Stimulated activated CD4-positive, alpha-beta T cell treated with anti-CD3 and anti-CD28 coated beads, Interleukin-15, amount 100 ng/mL, for 1 hour (primary cell): ENCODE measurements around the gene INTS4.
"Not testable (repeated sequence)": the region's sequence is repeated elsewhere in the genome, so short reads cannot be mapped to it uniquely, and the experiment has no call there.

ENCODE experiments used
- DNase-seq, 2 donors: peaks; one replicate each; pipeline ENCODE4 v3.0.0-alpha.2; 2020; ENCODE audit warnings: low read depth in 1 of 2, low spot score in 1 of 2

The INTS4 gene

DNA sequence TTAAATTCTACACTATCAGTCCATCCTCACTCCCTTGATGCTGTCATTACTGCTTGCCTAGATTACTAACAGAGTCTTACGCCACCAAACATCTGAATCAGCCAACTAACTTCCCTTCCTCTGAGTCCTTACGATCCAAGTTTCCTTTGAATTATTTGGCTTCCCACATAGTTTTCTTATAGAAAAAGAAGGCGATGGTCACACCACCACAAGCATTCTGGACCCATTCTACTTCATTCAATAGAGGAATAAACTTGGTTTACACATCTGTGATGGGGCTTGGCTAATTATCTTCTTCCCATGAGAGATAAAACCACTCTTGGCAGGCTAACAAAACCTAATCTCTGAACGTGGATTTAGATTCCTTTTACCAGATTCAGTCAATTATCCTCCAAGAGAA lies 35.0 kb downstream of the INTS4 start:
- no peak for DNase-seq

DNA sequence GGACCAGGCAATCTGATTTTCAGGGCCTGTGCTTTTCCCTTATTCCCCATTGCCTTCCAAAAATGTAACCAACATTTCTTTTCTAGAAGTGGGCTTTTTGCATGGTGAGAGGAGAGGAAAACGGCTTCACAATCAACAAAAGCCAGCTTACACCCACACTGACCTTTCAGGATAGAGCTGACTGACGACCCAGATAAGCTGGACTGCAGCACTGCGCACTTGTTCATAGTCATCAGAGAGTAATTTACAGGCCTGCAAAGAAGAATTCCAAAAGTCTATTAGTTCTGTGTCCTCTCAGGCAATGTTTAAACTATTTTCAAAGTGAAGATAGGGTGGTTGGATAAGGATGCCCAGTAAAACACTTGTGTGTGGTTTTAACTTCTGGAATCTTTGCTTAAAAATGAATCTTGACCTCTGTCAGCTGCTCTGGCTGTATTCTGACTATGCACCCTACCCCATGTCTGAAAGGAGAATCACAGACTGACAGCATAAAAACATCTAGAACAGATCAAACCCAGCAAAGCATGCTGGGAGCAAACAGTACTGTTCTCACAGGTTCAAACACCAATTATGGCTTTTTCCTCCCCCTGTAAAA lies 35.8 kb downstream of the INTS4 start:
- not testable (repeated sequence) for DNase-seq

DNA sequence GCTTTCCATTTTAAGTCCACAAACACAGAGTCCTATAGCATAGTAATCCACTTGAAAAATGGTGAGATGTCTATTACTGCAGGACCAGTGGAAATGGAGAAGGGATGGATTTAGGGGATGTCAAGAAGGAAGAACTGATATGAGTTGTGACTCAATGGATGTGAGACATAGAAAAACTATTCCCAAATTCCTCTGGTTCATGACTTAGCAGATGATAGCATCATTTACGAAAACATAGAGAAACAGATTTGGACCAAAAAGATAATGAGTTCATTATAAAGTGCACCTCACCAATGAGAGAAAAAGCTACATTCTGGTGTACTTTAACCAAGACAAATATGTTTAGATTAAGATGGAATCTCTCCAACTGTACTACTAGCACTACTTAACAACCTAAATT lies 51.2 kb downstream of the INTS4 start:
- not testable (repeated sequence) for DNase-seq

DNA sequence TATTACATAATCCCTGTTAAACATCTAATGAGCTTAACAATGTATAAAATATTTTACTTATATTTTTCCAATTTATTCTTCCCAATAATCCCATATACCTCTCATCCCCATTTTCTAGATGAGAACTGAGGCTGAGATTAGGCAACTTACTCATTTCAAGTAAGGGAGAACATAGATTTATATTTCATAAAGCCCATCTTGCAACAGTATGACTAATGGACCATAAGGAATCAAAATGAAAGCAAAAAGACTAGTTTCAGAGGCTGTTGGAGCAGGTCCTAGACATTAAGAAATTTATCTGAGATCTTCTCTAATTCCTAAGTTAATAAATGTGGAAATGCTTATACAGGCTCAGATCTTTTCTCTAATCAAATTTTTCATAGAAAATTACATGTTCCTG lies 52.0 kb downstream of the INTS4 start:
- not testable (repeated sequence) for DNase-seq

DNA sequence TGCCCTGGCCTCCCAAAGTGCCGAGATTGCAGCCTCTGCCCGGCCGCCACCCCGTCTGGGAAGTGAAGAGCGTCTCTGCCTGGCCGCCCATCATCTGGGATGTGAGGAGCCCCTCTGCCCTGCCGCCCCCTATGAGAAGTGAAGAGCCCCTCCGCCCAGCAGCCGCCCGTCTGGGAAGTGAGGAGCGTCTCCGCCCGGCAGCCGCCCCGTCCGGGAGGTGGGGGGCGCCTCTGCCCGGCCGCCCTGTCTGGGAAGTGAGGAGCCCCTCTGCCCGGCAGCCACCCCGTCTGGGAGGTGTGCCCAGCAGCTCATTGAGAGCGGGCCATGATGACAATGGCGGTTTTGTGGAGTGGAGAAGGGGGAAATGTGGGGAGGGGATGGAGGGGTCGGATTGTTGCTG lies 60.9 kb downstream of the INTS4 start:
- not testable (repeated sequence) for DNase-seq

DNA sequence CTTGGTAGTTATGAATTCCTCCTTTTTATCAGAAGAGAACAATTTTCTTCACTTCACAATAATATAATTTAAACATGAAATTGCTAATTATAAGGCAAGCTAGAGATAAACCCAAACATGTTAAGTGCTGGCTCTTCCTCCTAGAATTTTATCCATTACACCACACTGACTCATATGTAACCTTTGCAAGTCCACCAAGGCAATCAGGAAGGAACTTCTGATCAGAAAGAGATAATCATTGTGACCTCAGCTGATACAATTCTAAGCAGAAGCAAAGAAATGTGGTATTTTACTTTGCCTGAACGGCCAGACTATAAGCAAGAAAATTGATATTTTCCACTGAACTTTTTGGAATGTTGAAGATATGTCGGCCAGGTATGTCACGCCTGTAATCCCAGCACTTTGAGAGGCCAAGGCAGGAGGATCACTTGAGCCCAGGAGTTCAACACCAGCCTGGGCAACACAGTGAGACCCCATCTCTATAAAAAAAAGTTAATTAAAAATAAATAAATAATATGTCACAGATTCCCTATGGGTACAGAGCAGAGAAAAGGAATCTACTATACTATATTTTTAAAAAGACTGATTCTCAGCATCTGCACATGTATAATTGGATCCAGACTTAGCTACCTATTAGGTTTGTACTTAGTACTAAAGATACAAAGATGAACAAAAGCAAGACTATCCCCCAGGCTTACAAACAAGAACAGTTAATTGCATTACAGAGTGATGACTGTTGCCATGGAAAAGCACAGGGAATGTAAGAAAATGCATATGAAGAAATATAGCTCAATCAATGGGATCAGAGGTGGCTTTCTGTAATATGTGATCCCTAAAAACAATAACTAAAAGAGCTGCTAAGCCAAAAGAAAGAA lies 63.9 kb downstream of the INTS4 start:
- DNase-seq = not testable (repeated sequence)

DNA sequence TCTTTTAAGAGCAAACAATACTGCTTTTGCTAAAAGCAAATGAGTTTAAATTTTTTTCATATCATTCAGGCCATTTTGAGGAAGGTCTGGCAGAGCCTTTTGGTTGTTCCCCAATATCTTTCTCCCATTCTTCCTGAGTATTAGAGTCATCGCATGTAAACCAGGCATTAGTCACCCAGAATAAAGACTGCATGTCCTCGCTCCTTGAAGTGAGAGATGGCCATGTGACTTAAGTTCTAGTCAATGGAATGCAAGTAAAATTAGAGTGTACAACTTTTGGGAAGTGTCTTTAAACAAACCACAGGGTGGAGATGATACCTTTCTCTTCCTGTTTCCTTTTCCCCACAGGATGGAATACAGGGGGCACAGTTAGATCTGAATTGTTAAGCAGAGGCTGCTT lies 76.8 kb downstream of the INTS4 start:
- not testable (repeated sequence) for DNase-seq

DNA sequence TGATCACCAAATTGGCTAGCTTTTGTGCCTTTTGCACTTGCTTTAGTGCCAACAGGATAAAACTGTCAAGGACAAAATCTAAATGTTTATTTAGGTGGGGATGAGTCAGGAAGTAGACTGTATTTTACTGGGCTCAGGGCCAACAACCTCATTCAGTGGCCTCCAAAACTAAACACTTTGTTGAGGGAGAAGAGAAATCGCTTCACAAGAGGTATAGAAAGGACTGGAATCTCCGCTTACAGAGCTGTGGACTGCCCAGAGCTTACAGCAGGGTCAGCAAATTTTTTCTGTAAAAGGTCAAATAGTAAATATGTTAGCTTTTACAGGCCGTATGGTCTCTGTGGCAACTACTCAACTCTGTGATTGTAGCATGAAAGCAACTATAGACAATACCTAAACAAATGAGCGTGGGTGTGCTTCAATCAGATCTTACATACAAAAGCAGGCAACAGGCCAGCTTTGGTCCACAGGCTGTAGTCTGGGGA lies 80.1 kb downstream of the INTS4 start:
- DNase-seq = not testable (repeated sequence)

DNA sequence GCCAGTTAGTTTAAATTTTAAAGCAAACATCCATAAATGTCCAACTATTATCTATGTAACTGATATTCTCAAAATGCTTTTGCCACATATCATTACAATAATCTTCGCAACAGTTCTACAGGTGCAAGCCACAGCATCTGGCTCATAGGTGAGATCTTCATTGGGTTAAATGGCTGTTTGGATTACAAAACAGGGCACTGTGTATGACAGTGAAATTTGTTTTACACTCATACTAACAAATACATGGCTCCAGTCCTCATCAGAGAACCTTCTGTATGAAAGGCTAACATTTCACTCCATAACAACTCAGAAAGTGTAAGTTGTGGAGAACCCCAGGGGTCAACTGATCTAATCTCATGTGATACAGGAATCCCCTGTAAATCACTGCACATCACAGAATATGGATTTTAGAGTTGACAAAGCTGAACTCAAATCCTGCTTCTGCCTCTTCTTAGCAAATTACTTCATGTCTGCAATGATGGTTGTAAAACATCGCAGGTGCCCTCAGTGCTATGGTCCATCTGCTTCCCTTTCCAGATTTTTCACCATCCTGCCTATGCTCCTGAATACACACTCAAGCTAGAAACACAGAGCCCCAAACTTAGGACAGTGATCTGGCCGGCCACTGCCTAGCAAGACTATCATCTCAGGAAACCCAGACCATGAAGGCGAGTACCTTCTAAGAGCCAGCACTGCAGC lies 80.7 kb downstream of the INTS4 start:
- DNase-seq = not testable (repeated sequence)

DNA sequence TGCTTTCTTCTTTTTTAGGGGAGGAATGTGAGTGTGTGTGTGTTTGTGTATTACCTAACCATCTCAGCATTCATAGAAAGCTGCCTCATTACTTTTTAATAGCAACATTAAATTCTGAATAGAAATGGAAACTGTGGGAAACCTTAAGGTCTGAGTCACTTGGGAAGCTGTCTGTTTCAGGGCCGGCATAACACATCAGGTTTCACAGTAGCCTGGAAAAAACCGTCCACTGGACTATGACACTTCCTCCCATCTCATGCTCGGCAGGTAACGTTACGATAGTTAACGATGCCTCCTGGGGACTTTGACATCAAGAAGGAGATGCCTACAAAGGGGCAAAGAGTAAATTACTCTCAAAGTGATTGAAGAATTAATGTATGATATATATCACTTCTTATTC lies 83.6 kb downstream of the INTS4 start:
- DNase-seq = not testable (repeated sequence)

DNA sequence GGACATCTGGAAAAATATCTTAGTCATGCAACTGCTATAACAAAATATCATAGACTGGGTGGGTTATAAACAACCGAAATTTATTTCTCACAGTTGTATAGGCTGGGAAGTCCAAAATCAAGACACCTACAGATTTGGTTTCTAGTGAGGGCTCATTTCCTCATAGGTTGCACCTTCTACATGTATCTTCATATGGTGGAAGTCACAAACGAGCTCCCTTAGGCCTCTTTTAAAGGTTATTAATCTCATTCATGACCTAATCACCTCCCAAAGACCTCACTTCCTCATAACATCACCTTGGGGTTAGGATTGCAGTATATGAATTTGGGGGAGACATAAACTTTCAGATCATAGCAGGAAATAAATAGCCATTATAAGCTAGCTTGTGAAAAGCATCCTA lies 85.2 kb downstream of the INTS4 start:
- no peak for DNase-seq

DNA sequence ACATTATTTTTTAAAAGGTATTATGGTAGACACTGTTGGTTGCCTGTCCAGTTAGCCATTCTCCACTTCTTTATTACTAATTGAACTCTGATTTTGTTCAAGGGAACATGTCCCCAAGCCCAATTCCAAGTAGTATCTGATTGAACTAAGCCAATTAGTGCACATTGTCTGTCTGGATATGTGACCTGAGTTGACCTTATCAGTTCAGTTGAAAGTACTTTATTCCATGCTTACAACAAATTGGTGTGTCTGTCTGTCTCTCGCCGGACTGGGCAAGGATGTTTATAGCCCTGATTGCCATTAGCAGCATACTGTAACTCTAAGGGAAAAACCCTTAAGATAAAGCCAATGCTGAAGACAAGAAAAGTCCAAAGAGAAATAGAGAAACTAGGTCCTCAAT lies 85.6 kb downstream of the INTS4 start:
- no peak for DNase-seq

DNA sequence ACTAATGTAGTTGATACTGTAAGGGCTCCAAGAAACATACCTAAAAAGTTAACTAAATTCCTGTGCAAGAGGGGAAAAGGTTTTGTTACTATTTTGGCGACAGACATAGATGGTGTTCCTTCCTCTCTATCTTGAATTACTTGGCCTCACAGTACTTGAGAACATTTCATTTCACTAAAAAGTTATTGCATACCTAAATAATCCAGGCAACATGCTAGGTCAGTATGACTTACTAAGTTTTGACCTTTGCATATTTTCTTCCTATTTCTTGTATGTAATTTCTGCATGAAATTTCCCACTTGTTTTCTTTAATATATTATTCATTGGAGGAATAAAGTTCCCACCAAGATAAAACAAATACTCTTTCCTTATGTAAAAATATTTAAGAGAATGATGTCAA lies 99.5 kb downstream of the INTS4 start:
- DNase-seq = not testable (repeated sequence)

DNA sequence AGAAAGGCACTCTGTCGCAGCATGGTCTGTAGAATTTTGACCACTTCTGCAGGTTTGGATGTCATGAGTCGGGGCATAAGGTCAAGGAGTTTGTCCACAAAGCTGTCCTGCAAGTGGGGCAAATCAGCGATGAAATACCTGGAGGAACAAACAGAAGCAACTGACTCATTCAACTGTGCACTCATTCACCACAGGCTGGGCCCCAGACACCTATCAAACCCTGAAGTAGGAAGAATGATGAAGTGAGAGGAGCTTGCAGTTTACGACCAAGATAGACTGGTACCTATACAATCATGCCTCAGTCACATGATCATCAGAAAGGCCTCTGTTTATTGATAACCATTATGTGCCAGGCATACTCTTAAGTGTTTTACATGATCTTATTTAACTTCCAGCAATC lies 102.8 kb downstream of the INTS4 start:
- not testable (repeated sequence) for DNase-seq

DNA sequence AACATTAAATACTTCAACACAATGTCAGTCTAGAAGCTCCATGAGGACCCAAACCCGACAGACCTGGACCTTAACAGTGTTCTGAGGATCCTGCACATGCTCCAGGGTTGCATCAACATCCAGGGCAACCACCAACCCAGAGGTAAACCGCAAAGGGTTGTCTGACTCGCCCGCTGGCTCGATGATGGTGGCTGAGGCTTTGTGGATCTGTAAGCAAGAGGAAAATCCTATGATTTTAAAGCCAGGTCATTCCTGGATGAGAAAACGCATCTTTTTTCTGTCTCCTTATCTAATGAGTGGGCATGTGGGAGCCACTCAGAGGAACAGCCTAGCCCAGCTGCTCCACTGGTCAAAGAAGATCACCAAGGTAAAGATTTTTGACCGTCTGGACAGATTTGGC lies 103.2 kb downstream of the INTS4 start:
- DNase-seq = not testable (repeated sequence)

DNA sequence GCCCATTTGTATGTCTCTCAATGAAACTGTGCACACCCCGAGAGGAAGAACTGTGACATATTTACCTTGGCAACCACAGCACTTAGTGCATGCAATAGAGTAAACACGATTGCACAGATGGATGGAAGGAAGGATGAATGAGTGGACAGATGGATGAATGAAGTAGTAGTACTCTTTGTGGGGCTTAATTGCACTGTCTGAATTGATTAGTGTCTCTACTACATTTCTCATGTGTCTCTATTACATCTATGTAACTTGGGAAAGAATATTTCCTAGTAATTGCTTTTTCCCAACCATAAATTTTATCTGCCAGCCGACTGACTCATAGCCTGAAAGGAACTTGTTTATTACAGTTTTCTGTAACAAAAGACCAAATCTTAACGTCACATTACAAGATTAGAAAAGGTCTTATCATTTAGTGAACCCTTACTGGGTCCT lies 103.8 kb downstream of the INTS4 start:
- not testable (repeated sequence) for DNase-seq

DNA sequence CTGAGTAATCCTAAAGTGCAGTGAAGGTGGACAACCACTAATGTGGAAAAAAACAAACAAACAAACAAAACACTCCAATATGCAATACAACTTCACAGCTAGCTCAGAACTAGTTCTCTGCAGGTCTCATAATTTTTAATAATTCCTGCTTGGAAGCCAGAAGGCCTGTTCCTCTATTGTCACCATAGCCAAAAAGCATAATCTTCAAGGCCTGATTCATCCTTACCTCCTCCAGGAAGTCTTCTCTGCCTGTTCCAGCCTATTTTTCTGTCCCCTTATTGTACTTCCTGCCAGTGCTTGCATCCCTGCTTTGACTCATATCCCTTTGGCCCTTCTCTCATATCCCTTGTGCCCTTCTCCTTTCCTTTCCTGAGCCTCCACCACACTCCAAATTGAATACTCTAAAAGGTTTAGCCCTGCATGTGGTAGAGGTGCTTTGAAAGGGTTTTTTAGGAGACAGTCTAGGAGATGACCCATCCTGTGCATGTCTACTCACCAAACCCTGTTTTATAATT lies 104.3 kb downstream of the INTS4 start:
- not testable (repeated sequence) for DNase-seq

DNA sequence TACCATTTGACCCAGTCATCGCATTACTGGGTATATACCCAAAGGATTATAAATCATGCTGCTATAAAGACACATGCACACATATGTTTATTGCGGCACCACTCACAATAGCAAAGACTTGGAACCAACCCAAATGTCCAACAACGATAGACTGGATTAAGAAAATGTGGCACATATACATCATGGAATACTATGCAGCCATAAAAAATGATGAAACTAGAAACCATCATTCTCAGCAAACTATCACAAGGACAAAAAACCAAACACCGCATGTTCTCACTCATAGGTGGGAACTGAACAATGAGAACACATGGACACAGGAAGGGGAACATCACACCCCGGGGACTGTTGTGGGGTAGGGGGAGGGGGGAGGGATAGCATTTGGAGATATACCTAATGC lies 105.4 kb downstream of the INTS4 start:
- not testable (repeated sequence) for DNase-seq

DNA sequence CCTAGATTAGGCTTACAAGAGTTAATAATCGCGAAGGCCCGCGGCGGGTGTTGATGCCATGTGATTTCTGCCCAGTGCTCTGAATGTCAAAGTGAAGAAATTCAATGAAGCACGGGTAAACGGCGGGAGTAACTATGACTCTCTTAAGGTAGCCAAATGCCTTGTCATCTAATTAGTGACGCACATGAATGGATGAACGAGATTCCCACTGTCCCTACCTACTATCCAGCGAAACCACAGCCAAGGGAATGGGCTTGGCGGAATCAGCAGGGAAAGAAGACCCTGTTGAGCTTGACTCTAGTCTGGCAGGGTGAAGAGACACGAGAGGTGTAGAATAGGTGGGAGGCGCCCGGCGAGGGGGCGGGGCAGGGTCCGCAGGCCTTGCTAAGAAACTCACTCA lies 108.1 kb downstream of the INTS4 start:
- no peak for DNase-seq

DNA sequence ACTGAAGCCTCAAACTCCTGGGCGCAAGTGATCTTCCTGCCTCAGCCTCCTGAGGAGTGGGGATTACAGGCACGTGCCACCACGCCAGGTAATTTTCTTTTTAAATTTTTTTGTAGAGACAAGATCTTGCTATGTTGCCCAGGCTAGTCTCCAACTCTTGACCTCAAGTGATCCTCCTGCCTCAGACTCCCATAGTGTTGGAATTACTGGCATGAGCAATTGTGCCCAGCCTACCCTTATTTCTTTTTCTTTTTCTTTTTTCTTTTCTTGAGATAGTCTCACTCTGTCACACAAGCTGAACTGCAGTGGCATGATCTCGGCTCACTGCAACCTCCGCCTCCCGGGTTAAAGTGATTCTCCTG lies 109.7 kb downstream of the INTS4 start:
- DNase-seq = no peak

DNA sequence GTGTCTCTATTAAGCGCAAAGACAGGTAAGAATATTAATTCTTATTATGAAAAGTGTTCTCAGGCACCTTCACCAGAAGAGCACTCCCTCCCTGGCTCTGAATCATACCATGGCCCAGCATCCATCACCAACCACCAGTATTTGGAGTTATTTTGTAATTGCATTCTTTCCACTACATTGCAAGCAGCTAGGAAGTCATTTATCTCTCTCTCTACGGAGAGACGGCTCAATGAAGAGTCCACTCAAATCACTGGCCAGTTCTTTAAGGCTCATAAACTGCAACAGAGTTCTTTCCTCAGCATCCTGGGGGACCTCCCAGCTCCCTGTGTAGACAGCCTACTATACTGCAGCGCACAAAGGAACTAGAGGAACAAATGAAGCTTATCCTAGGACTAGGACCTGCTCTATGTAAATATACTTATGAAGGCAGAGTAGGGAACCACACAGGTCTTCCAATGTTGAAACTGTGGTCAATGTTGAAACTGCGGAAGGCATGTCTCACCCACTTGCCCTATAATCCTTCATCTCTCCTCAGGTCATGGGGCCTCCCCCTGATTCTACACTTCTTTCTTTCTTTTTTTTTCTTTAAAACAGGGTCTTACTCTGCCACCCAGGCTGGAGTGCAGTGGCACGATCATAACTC lies 110.2 kb downstream of the INTS4 start:
- DNase-seq = no peak
